ENCODE measurements around the gene GLI1.

Gene GLI1

DNA sequence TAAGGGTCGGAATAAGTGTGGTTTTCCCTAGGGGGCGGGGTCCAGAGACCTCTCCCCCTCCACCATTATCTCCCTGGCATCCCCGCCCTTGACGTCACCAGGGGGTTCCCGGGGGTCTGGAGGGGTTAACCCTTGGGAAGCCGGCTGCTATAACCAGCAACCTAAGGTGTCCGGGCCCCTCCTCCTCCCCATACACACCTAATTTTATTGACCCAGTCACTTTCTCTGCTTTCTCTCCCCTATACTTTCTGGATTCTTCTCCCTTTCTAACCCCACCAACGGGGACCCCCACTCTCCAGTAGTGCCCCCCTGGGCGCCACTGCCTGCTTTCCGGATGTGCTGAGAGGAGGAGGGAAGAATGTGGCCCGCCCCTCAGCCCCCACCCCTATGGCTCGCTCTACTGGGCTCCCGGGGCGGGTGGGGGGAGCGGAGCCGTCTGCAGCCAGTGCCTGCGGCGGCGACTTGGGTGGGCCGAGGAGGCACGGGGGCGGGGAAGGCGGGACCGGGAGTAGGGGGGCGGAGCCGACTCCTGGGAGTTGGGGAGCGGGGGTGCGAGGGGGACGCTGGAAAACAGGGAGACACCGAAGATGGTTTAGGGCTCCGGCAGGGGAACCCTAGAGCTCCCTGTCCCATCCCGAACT, 1.8 kb downstream of the GLI1 start:
- Mint-ChIP-seq H3K4me3 (peak overlapping the region; percentile 75), H3K4me1 (peaks cover 54% of the 10 kb centered on the region), H3K27me3 (ENCODE audit: low read depth, poor library complexity) (peaks cover 54% of the 10 kb centered on the region), H3K9me3 (no peaks in the 10 kb centered on the region), H3K27ac (no peak overlapping the region), H3K36me3 (ENCODE audit: low read depth) (no peaks in the 10 kb centered on the region)
- TF ChIP-seq, protein P1, sequence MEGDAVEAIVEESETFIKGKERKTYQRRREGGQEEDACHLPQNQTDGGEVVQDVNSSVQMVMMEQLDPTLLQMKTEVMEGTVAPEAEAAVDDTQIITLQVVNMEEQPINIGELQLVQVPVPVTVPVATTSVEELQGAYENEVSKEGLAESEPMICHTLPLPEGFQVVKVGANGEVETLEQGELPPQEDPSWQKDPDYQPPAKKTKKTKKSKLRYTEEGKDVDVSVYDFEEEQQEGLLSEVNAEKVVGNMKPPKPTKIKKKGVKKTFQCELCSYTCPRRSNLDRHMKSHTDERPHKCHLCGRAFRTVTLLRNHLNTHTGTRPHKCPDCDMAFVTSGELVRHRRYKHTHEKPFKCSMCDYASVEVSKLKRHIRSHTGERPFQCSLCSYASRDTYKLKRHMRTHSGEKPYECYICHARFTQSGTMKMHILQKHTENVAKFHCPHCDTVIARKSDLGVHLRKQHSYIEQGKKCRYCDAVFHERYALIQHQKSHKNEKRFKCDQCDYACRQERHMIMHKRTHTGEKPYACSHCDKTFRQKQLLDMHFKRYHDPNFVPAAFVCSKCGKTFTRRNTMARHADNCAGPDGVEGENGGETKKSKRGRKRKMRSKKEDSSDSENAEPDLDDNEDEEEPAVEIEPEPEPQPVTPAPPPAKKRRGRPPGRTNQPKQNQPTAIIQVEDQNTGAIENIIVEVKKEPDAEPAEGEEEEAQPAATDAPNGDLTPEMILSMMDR (IDR thresholded peaks at IDR 0.05): no peak
- peak; percentile 81 for DNase-seq

DNA sequence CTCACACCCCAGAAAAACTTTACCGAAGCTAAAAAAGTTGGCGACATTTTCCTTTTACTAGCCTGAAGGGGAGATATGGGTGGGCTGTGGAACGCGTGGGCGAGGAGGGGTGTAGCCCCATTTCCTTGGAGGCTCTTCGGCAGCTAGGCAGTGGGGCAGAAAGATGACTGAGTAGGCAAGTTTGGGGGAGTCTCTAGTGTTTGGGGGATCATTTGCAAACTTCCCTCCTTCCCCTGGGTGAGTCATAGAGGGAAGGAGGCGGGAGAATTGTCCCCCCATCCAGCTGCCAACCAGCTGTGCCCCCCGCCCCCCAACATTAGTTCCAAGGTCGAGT, 2.3 kb downstream of the GLI1 start:
- no peaks in the 10 kb centered on the region for H3K9me3 Mint-ChIP-seq
- DNase-seq: no peak
- no peak overlapping the region for H3K27ac Mint-ChIP-seq

DNA sequence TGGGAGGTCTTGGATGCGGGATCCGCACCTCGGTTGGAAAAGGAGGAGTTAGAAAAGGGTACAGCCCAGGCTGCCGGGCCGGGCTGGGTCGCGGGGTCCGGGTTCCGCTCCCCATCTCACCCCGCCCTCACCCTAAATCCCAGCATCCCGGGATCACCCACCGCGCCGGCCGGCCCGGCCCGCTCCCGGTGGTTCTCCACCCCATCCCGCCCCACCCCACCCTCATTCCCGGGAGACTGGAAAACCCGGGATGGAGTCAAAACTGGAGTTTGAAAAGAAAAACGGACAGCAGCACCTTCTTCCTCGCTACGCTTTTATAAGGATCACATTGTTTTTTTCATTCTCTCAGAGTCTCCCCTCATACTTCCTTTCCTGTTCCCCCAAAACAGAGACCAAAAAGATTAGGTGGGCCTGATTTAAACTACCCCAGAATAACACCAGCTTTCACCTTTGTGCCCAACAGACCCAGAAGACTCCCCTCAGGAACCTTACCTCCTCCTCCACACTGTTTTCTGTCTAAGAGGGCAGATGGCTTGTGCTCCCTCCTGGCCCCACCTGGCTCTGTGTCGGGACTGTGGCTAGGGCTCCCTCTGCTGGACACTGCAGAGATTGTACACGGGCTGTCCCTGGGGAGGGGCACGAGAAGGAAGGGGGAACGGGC, 2.8 kb downstream of the GLI1 start:
- H3K9me3 Mint-ChIP-seq: no peaks in the 10 kb centered on the region
- H3K27ac Mint-ChIP-seq: peak overlapping the region; percentile 41
- H3K36me3 Mint-ChIP-seq (ENCODE audit: low read depth): no peaks in the 10 kb centered on the region
- H3K4me3 Mint-ChIP-seq: peak overlapping the region; percentile 79
- peak; percentile 90 for DNase-seq
- peaks cover 54% of the 10 kb centered on the region for H3K27me3 Mint-ChIP-seq (ENCODE audit: low read depth, poor library complexity)
- TF ChIP-seq, protein P1 (IDR thresholded peaks at IDR 0.05): peak; percentile 82
- peaks cover 46% of the 10 kb centered on the region for H3K4me1 Mint-ChIP-seq

More for the DNA sequence above, 2.3 kb downstream of the GLI1 start:
- Mint-ChIP-seq H3K4me3 (peak overlapping the region; percentile 75), H3K4me1 (peaks cover 49% of the 10 kb centered on the region), H3K36me3 (ENCODE audit: low read depth) (no peaks in the 10 kb centered on the region), H3K27me3 (ENCODE audit: low read depth, poor library complexity) (peaks cover 54% of the 10 kb centered on the region)
- TF ChIP-seq, protein P1 (IDR thresholded peaks at IDR 0.05): no peak

DNA sequence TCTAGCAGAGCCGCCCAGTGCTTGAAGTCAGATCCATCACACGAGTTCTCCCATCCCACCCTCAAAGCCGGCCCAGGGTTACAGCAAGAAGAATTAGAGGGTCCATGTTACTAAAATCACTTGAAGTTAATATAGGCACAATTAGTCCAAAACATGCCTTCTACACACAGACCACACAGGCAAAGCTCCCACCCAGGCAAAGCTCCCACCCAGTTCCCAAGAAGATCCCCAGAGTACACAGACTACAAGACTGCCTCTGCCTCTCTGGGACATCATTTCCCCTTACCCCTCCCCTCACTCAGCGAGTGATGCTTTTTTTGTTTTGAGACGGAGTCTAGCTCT, 3.3 kb downstream of the GLI1 start:
- TF ChIP-seq, protein P1 (IDR thresholded peaks at IDR 0.05): no peak
- no peak overlapping the region for H3K27ac Mint-ChIP-seq
- no peaks in the 10 kb centered on the region for H3K36me3 Mint-ChIP-seq (ENCODE audit: low read depth)
- DNase-seq: no peak
- no peak overlapping the region for H3K4me3 Mint-ChIP-seq
- no peaks in the 10 kb centered on the region for H3K9me3 Mint-ChIP-seq
- H3K27me3 Mint-ChIP-seq (ENCODE audit: low read depth, poor library complexity): peaks cover 57% of the 10 kb centered on the region
- H3K4me1 Mint-ChIP-seq: peaks cover 46% of the 10 kb centered on the region

DNA sequence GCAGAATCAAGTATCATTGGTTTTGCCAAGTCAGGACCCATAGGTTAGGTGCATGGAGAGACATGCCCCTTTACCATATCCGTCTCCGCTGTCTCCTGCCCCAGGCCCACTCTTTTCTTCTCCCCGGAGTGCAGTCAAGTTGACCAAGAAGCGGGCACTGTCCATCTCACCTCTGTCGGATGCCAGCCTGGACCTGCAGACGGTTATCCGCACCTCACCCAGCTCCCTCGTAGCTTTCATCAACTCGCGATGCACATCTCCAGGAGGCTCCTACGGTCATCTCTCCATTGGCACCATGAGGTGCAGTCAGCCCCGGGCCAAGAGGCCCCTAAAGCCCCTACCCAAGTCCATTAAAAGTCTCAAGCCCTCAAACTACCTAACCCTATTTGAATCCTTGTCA, 5.0 kb downstream of the GLI1 start:
- Mint-ChIP-seq H3K27ac (no peak overlapping the region), H3K4me3 (no peak overlapping the region), H3K4me1 (peaks cover 31% of the 10 kb centered on the region), H3K9me3 (no peaks in the 10 kb centered on the region), H3K27me3 (ENCODE audit: low read depth, poor library complexity) (peaks cover 68% of the 10 kb centered on the region), H3K36me3 (ENCODE audit: low read depth) (no peaks in the 10 kb centered on the region)
- TF ChIP-seq, protein P1 (IDR thresholded peaks at IDR 0.05): no peak
- DNase-seq: no peak
